ENCODE results near the gene EBF3. TPM values are rescaled to one million over a fixed set of nuclear protein-coding genes. Genes with fewer than 3 reads are reported as not detected.

The EBF3 gene
- total RNA-seq, 4 donors from 2014 or later = 1.5 to 4.1 (median 1.9) TPM; not detected in 1

- peaks cover 0 to 90% of the 10 kb centered on the region in 2 donors for H3K27me3 ChIP-seq
- DNase-seq = peak in 1 of 3 donors; percentile 9
- peaks cover 0 to 37% (median 0%) of the 10 kb centered on the region in 4 donors for H3K4me1 ChIP-seq
- H3K36me3 ChIP-seq = no peaks in the 10 kb centered on the region
- TF ChIP-seq POLR2A (IDR thresholded peaks at IDR 0.05) = no peak
- TF ChIP-seq, protein P1, sequence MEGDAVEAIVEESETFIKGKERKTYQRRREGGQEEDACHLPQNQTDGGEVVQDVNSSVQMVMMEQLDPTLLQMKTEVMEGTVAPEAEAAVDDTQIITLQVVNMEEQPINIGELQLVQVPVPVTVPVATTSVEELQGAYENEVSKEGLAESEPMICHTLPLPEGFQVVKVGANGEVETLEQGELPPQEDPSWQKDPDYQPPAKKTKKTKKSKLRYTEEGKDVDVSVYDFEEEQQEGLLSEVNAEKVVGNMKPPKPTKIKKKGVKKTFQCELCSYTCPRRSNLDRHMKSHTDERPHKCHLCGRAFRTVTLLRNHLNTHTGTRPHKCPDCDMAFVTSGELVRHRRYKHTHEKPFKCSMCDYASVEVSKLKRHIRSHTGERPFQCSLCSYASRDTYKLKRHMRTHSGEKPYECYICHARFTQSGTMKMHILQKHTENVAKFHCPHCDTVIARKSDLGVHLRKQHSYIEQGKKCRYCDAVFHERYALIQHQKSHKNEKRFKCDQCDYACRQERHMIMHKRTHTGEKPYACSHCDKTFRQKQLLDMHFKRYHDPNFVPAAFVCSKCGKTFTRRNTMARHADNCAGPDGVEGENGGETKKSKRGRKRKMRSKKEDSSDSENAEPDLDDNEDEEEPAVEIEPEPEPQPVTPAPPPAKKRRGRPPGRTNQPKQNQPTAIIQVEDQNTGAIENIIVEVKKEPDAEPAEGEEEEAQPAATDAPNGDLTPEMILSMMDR (IDR thresholded peaks at IDR 0.05) = no peak
- H3K27ac ChIP-seq = no peak overlapping the region
- peak overlapping the region; percentile 25 to 52 (median 45) for H3K4me3 ChIP-seq
- H3K9me3 ChIP-seq = peaks cover 0 to 5% (median 0%) of the 10 kb centered on the region in 4 donors
Measured at GRCh38 chr10:129962872-129963640, 1.0 kb downstream of the EBF3 start.

DNA sequence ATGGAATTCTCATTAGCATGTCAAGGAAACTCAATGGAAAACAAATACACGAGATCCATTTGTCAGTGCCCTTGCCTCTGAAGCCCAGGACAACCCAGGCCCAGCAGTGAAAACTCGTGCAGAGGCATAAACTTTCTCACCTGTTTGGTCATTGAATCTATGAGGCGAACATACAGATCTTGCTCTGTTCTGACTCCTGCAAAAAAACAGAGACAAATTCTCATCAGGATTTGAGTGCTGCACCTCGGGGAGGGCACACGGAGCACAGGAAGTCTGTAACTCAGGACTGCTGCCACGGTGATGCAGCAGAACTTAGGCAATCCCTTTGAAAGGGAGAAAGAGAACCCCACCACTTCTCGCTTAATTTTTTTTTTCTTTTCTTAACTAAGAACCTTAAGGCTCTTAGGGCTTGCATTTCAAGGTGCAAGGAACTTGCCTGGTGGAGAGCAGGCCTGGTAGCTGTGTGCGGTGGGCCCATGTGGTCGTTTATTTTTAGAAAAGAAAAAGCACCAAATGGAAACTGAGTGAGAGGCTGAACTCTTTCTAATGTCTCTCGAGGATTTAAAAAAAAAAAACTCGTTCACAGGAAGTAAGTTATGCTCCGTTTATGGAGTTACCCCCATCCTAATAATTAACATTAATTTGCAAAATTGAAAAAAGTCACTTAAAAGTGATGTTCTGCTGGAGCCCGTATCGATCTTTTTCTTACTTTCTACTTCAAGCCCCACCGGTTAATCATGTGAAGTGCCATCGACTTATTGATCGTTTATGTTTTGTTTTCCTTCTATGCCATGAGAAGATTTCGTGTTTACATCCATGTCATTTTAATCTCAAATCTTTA lies 1.8 kb downstream of the EBF3 start:
- no peak overlapping the region for H3K4me3 ChIP-seq
- H3K27ac ChIP-seq = no peak overlapping the region
- peak in 1 of 3 donors; percentile 6 for DNase-seq
- H3K36me3 ChIP-seq = no peaks in the 10 kb centered on the region
- peaks cover 0 to 37% (median 0%) of the 10 kb centered on the region in 4 donors for H3K4me1 ChIP-seq
- H3K9me3 ChIP-seq = peaks cover 0 to 5% (median 0%) of the 10 kb centered on the region in 4 donors
- peaks cover 0 to 86% of the 10 kb centered on the region in 2 donors for H3K27me3 ChIP-seq
- no peak for TF ChIP-seq POLR2A (IDR thresholded peaks at IDR 0.05)
- TF ChIP-seq, protein P1 (IDR thresholded peaks at IDR 0.05) = no peak

DNA sequence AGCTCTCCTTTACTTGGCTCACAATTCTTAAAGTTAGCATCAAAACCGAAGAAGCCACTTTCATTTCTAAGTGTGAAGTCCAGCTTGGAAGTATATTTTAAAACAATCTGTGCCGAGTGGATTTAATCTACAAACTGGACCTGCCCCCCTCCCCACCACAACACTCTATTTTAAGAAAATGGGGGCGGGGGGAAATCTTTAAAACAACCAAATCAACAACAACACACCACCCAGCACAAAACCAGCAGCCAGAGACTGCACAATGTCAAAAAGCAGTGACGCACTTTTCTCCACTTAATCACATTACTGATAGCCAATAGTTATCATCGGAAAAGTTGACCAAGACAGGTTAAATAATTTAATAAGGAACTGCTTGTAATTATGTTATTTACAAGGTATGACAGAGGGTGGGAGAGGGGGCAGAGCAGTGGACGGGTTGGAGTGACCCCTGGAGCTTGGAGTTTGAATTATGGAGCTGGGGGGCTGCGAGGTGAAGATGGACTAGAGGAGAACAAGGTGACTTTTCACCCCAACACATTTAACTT lies 2.8 kb downstream of the EBF3 start:
- Histone ChIP-seq H3K27ac (no peak overlapping the region), H3K36me3 (no peaks in the 10 kb centered on the region), H3K4me1 (peaks cover 0 to 37% (median 0%) of the 10 kb centered on the region in 4 donors), H3K27me3 (peaks cover 0 to 81% of the 10 kb centered on the region in 2 donors), H3K9me3 (peaks cover 0 to 5% (median 0%) of the 10 kb centered on the region in 4 donors), H3K4me3 (no peak overlapping the region)
- no peak for TF ChIP-seq POLR2A (IDR thresholded peaks at IDR 0.05)
- TF ChIP-seq, protein P1 (IDR thresholded peaks at IDR 0.05) = no peak
- DNase-seq = no peak

DNA sequence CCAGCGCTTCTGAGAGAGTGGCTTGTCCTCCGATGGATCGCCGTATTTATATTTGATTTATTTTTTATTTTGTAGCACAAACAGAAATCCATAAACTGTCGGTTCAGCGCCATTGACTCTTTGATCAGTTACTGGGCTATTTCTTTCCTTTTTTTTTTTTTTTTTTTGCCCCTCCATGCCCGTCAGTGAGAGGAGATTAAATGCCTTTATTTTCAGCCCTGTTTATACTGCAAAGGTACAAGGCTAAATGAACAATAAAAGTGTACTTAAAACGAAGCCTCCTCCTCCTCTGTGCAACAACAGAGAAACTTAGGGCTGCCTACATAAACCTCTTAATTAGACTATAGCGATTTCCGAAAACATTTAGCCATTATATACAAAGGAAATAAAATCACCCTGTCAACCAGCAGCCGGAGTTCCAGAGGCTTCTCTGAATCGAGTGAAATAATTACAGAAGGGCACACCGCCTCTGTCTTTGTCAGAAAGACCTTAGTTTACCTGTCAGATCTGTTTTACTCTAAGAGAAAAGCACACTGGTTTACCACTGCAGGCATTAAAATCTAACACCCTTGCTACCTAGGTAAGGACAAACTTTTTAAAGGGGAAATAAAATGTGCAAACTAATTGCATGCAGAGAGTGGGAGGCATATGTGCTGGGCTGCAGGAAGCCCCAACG lies 3.5 kb downstream of the EBF3 start:
- TF ChIP-seq, protein P1 (IDR thresholded peaks at IDR 0.05) = no peak
- no peak for TF ChIP-seq POLR2A (IDR thresholded peaks at IDR 0.05)
- H3K36me3 ChIP-seq = no peaks in the 10 kb centered on the region
- DNase-seq = no peak
- H3K4me1 ChIP-seq = peaks cover 0 to 37% (median 0%) of the 10 kb centered on the region in 4 donors
- H3K9me3 ChIP-seq = peaks cover 0 to 5% (median 0%) of the 10 kb centered on the region in 4 donors
- H3K27ac ChIP-seq = no peak overlapping the region
- H3K27me3 ChIP-seq = peaks cover 0 to 74% of the 10 kb centered on the region in 2 donors
- no peak overlapping the region for H3K4me3 ChIP-seq

Data from Peyer's patch (tissue), 4 donors.